K562 treated with DMSO at 1 percent for 48 hours (cell line): ENCODE measurements around the gene ANKRD11. TPM values are rescaled to one million over a fixed set of nuclear protein-coding genes. Genes with fewer than 3 reads are reported as not detected.

ENCODE experiments used
- total RNA-seq: library from RNA; unstranded; fragments of 300-600 nt; gene quantifications from 2 replicates; pipeline ENCODE4 v1.2.3, GENCODE V29; 2022; ENCODE audit warnings: low replicate concordance; ENCODE audit errors: extremely low read depth

ANKRD11 gene
- 118 TPM in 1 of 2 replicates, not detected in the other for total RNA-seq

GRCh38 chr16:89490439-89491237 is at the start of gene ANKRD11:
Gene ANKRD11, minus strand, starts transcription at chr16:89490561. Its CDS starts 173,542 bp downstream, at chr16:89317019.

GRCh38 chr16:89507834-89508590 is 17.7 kb upstream of the ANKRD11 start, which contains the start of gene SPG7:
Gene SPG7, plus strand, starts transcription at chr16:89508403. Its CDS starts 15 bp downstream, at chr16:89508418.

Other genes with a start within 250 kb of the ANKRD11 start
- not detected in 2 replicates for gene SPG7, start 17.8 kb upstream of the ANKRD11 start, total RNA-seq
- 7,815 and 8,859 TPM in 2 replicates for gene RPL13, start 70.1 kb upstream of the ANKRD11 start, total RNA-seq
- gene CPNE7, start 85.2 kb upstream of the ANKRD11 start, total RNA-seq, result not detected in 2 replicates
- not detected in 2 replicates for gene DPEP1, start 123.1 kb upstream of the ANKRD11 start, total RNA-seq
- gene CHMP1A, start 167.1 kb upstream of the ANKRD11 start, total RNA-seq, result not detected in 2 replicates
- not detected in 2 replicates for gene SPATA33, start 167.3 kb upstream of the ANKRD11 start, total RNA-seq
- not detected in 2 replicates for gene CDK10, start 196.1 kb upstream of the ANKRD11 start, total RNA-seq
- not detected in 2 replicates for gene SPATA2L, start 211.1 kb upstream of the ANKRD11 start, total RNA-seq
- not detected in 2 replicates for gene VPS9D1, start 230.3 kb upstream of the ANKRD11 start, total RNA-seq
- not detected in 2 replicates for gene ZNF276, start 231.0 kb upstream of the ANKRD11 start, total RNA-seq